HG03103 (cell line): ENCODE results near the gene SYT2.
"Not testable (repeated sequence)": the region's sequence is repeated elsewhere in the genome, so short reads cannot be mapped to it uniquely, and the experiment has no call there.

ENCODE experiments used
- ATAC-seq: cut with Tn5 transposase; IDR thresholded peaks from one replicate; pipeline ENCODE4 v1.9.1; 2021; ENCODE audit warnings: low read depth; ENCODE audit not compliant: unreplicated experiment

Gene SYT2

DNA sequence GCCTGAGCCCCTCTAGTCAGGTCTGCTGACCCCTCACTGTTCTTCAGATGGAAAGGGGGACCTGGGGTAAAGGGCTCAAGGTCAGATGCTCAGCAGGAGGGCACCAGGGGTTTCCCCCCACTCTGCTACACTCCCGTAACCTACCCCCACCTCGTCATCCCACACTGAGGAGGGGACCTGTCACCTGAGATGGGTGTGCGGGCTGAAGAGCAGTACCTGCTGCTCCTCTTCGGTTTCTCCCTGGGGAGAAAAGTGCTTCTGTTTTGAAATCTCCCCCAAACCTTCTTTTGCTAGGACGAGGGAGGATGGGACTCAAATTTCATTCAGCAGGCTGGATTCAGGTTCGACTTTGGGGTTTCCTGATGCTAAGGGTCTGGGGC is 65.2 kb downstream of the SYT2 start:
- ATAC-seq = no peak

GRCh38 chr1:202644219-202645096 is 65.8 kb downstream of the SYT2 start:
- ATAC-seq = no peak

- no peak for ATAC-seq
These were observed 66.6 kb downstream of the SYT2 start for GRCh38 chr1:202643397-202644218.

DNA sequence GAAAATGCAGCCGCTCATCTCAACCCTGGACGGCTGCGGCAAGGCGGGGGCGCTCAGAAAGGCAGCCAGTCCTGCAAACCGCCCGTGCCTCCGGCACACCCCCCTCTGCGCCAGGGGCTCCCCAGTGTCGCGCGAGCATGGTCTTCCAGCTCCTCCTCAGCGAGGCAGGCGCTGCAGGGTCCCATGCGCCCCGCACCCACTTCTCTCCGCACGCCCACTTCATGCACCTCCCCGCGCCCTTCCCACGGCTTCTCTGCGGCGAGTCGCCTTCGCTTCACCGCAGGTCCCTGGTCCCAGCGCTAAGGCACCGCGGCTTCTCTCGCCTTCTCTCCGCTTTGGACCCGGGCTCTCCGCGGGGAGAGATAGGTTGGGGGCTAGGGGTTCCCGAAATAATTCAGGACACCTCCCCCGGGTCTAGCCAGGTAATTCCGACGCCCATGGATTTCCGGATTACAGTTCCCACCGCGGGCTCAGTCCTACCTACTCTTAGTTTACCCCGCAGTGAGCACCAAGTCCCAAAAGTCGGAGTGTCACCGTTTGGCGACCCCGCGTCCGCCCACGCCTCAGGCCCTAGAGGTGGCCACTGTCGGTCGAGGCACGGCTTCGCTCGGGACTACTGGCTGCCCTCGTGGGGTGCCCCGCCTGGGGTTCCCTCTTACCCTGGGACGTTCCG is 67.5 kb downstream of the SYT2 start:
- ATAC-seq = no peak

DNA sequence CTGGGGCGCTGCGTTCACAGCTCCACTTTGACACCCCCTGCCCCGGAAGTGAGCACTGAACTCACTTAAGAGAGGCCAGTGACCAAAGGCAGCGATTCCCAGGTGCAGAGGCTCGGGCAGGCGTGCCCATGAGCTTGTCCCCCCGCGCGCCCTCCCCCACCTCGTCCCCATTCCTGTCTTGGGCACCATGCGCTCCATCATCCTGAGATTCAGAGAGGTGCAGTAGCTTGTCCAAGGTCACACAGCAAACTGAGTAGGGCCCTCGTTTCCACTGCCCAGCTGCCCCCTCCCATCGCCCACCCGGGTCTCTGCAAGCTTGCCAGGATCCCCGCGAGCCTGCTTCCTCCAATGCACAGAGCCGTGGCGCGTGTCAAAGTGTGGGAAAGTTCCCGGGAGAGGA is 68.0 kb downstream of the SYT2 start:
- ATAC-seq = no peak

DNA sequence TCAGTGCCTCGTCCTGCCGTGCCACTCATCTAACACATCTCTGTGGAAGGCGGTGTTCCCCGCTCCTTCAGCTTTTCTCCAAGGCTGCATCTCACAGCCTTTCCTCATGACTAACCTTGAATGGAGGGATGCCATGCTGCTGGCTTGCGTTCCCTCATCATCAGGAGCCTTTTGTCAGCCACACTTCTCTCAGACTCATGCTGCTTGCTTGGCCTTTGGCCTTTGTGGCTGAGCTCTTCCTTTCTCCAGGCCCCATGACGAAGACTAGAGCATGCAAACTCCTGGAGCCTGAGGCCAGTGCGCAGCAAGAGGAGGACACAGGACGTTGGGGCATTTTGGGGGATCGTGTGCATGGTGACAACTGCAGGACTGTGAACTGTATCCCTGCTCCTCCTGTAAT is 70.8 kb downstream of the SYT2 start:
- no peak for ATAC-seq

- ATAC-seq = not testable (repeated sequence)
These were observed 71.5 kb downstream of the SYT2 start for GRCh38 chr1:202638701-202639305.

DNA sequence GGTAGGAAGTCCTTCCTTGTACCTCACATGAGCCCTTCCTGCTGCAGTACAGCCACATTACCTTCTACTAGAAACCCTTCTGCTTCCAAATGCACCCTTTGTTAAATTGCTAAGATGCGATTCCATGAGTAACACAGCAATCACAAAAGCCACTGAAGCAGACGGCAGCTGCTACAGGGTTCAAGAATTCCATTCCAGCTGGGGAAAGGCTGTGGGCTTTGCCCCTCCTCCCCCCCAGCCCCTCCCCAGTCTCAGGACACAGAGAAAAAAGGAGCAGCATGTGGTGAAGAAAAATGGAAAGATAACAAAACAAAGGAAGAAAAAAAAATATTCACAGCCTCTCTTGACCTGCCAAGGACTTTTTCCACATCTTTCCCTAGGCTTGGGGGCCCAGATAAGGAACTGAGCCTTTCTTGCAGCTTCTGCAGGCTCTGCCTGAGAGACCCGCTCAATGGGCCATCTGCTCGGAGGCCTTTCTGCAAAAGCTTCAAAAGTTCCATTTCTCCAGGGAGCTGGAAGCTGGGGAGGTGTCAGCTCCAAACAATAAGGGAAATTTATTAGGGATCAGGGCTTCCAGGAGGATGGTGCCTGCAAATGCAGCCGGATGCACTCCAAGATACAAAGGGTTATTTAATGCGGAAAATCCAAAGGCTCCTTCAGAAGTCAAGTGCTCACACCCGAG is 72.1 kb downstream of the SYT2 start:
- no peak for ATAC-seq

- not testable (repeated sequence) for ATAC-seq
These were observed 72.8 kb downstream of the SYT2 start for GRCh38 chr1:202637321-202638018.

DNA sequence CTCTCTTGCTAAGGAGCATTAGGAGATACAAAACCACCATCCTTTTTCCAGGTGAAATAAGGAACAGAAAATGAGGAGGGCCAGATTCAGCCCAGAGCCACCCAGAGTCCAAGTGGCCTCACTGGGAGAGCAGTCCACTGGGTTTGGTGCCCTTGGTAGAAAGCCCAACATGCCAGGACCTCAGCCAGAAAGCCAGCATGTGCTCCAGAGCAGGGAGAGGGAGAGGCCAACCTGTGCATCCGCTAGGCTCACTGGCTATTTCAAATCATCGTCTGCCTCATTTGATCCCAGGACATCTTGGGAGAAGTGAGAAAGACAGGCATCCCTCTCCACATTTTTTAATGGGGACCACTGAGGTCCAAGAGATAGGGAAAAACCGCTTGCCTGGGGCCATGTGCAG is 74.1 kb downstream of the SYT2 start:
- ATAC-seq = not testable (repeated sequence)

DNA sequence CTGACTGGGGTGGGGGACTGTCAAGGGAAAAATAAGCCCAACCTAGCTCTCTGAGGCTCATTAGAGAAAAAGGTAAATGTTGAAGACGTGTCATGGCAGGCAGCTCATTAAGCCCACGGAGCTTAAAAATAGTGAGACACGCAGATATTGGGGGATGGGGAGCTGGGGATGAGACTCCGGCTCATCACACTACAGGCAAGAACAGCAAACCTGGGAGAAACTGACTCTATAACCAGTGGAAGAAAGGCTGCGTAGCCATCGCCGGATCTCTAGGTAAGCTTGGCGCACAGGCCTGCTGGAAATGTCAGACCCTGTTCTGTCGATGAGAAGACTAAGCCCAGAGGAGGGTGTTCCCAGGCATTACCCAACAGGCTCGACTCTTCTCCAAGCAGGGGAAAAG is 78.0 kb downstream of the SYT2 start:
- no peak for ATAC-seq

DNA sequence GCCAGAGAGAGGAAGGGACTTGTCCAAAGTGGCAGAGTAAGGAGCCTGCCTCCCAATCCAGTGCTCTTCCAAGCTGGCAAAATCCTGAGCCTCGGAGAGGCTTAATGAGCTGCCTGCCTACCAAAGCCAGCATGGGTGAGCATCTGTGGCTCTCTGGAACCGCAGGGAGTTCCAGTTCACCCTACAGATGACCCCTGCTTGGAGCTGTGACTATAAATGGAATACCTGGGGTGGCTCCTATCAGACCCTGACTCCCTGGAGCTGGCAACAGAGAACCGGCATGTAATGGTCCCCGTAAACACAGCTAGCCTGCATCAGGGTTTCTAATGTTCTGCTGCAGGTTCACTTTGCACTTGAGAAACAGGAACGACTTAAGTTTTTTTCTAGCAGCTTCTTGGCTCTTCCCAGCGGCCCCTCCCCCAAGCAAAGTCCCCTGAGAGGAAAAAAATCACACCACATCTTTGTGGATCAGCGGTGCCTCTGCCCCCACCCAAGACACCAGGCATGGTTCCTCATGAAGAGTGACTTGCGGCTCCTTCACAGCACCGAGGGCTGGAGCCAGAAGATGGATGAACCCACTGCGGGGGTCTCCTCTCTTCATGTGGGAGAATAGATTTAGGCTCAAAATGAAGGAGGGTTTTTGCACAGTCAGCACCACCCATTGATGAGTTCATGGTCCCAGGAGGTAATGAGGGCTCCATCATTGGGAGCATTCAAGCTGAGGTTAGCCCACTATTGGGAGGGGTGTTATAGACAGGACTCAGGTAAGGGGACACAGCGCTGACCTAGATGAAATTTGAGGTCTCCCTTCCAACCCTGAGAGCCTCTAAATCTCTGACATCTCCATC is 79.0 kb downstream of the SYT2 start:
- no peak for ATAC-seq

DNA sequence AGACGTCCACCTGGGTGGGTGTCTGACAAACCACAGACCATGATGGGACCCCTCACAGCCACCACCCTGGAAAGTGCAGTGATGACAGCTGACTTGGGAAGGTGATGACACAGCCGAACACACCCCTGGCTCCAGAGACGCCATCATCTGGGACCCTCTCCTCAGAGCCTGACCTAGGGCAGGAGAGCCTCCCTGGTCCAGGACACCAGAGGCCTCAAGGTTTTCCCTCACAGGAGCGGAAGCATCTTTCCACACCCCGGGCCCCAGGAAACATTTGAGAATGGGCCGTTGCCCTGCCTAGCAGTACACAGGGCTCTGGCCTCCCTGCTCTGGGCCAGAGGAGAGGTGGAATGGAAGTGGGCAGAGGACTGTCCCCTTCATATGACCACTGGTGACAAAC is 79.7 kb downstream of the SYT2 start:
- no peak for ATAC-seq

- ATAC-seq = not testable (repeated sequence)
These were observed 80.2 kb downstream of the SYT2 start for GRCh38 chr1:202630096-202630495.

GRCh38 chr1:202629257-202629811 is 80.9 kb downstream of the SYT2 start:
- peak; percentile 60 for ATAC-seq

DNA sequence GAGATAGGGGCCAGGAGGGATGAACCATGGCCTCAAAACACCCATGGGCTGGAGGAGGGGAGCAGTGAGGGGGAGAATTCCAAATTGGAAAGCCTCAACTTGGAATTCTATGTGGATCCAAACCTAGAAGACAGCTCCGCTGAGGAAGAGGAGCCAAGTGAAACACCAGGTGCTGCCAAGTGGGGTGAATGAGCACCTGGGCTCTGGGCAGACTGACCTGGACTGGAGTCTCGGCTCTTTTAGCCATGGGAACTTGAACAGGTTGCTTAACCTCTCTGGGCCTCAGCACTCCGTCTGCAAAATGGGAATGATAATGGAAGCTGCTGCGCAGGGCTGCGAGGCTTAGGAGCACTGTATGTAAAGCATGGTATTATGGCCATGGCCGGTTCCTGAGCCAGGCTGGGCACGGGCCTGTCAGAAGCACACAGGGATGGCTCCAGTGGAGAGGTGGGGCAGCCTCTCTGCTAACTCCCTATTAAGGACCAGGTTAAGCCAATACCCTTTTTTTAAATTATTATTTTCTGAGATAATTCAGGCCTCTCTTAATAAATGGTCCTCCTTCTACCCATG is 81.5 kb downstream of the SYT2 start:
- ATAC-seq = no peak

DNA sequence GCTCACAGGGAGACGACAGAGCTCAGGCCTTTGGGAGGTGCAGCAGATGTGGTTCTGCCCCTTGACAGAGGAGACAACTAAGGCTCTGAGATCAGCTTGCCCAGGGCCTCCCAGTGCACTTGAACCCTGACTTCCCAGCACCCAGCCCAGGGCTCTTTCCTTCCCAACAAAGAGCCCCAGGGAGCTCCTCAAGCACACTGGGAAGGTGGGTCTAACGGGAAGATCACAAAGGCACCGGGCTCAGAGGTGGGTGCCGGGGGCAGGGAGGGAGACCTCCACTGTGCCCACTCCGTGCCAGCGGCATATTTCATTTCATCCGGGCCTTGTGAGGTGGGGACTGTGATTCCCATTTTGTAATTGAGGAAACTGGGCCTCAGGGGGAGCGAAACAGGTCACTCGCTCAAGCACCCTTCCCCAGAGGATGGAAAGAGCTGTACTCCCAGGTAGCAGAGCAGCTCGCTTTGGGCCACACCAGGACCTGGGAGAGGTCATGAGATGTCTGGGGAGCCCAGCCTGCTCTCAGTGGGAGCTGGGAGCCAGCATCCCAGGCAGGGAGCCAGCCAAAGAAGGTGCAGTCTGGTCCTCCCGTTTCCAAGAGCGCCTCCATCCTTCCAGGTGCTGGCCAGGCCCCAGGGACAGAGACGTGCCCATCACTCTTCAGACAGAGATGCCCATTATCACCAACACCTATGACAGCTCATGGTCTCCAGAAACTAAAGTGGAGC is 82.3 kb downstream of the SYT2 start:
- no peak for ATAC-seq
